Stimulated activated CD8-positive, alpha-beta memory T cell treated with anti-CD3 and anti-CD28 coated beads, Interleukin-15, amount 100 ng/mL, for 4 hours (primary cell): ENCODE measurements around the gene CLECL1.
"Not testable (repeated sequence)": the region's sequence is repeated elsewhere in the genome, so short reads cannot be mapped to it uniquely, and the experiment has no call there.

Experiments
- DNase-seq, 2 donors: peaks; one replicate each; pipeline ENCODE4 v3.0.0-alpha.2; 2020; ENCODE audit warnings: low read depth in 2 of 2

Gene CLECL1

DNA sequence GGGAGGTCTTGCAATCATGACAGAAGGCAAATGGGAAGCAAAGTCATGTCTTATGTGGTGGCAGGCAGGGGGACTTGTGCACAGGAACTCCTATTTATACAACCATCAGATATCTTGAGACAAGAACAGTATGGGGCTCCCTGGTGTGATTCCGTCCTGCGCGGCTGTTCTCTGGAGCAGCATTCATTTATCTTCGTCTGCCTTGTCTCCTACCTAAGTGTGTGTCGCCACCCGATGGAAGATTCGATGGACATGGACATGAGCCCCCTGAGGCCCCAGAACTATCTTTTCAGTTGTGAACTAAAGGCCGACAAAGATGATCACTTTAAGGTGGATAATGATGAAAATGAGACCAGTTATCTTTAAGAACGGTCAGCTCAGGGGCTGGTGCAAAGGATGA, 37.7 kb downstream of the CLECL1 start:
- not testable (repeated sequence) for DNase-seq

DNA sequence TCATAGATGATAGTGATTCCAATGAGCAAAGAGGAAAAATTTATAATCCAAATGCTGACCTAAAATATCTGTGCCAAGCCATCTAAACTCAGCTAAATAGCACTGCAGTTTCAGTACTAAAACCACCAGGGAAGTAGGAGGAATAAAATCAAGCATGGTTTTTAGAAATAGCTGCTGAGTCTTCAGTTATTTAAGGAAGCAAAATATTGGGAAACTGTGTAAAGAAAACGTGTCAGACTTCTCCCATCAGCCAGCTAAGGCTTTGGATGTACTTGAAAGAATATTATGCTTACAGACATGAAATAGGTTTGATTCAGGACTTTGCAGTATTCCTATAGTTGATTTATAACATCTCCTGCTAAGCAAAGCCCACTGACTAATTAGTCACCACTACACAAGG, 38.7 kb downstream of the CLECL1 start:
- no peak for DNase-seq

DNA sequence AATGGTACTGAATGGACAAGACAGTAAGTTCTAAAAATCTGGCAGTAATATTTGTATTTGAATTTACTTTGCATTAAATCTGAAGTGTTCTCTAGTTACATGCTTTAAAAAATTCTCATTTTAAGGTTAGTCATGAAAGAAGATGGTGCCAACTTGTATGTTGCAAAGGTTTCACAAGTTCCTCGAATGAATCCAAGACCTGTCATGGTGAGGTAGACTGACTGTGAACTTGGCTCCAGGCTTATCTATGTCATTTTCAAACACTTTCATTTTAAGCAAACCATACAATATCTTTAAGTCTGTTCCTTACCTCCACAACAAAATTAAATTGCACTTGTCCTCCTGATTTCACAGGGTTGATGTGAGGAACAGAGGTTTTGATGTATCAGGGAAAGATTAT, 40.0 kb downstream of the CLECL1 start:
- DNase-seq = no peak

DNA sequence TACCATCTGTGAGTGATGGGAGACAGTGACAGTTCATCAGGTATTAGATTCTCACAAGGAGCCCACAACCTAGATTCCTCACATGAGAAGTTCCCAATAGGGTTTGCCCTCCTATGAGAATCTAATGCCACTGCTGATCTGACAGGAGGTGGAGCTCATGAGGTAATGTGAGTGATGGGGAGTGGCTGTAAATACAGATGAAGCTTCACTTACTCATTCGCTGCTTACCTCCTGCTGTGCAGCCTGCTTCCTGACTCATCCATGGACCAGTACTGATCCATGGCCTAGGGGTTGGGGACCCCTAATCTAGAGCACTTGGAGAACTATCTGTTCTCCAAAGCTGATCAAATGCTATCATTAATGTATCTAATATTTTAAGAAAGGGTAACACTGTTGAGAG, 45.7 kb downstream of the CLECL1 start:
- DNase-seq = no peak

DNA sequence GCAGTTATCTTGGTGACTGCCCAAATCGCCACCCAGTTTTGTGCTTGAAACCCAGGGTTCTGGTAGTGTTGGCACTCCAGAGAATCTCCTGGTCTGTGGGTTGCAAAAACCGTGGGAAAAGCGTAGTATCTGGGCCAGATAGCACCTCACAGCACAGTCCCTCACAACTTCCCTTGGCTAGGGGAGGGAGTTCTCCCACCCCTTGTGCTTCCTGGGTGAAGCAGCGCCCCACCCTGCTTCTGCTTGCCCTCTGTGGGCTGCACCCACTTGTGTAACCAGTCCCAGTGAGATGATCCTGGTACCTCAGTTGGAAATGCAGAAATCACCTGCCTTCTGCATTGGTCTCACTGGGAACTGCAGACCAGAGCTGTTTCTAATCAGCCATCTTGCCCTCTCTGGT, 47.0 kb downstream of the CLECL1 start:
- DNase-seq = no peak

DNA sequence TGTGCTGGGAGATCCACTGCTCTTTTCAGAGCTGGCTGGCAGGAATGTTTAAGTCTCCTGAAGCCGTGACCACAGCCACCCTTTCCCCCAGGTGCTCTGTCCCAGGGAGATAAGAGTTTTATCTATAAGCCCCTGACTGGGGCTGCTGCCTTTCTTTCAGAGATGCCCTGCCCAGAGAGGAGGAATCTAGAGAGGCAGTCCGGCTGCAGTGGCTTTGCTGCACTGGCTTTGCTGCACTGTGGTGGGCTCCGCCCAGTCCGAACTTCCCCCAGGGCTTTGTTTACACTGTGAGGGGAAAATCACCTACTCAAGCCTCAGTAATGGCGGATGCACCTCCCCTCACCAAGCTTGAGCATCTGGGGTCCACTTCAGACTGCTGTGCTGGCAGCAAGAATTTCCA, 47.5 kb downstream of the CLECL1 start:
- not testable (repeated sequence) for DNase-seq

DNA sequence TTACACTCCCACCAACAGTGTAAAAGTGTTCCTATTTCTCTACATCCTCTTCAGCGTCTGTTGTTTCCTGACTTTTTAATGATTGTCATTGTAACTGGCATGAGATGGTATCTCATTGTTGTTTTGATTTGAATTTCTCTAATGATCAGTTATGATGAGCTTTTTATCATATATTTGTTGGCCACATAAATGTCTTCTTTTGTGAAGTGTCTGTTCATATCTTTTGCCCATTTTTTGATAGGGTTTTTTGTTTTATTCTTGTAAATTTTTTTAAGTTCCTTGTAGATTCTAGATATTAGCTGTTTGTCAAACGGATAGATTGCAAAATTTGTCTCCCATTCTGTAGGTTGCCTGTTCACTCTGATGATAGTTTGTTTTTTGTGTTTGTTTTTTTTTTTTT, 49.9 kb downstream of the CLECL1 start:
- DNase-seq = not testable (repeated sequence)

DNA sequence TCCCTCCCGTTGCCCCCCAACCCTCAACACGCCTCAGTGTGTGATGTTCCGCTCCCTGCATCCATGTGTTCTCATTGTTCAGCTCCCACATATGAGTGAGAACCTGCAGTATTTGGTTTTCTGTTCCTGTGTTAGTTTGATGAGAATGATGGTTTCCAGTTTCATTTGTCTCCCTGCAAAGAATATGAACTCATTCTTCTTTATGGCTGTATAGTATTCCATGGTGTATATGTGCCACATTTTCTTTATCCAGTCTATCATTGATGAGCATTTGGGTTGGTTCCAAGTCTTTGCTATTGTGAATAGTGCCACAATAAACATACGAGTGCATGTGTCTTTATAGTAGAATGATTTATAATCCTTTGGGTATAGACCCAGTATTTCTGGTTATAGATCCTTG, 50.4 kb downstream of the CLECL1 start:
- DNase-seq = not testable (repeated sequence)

DNA sequence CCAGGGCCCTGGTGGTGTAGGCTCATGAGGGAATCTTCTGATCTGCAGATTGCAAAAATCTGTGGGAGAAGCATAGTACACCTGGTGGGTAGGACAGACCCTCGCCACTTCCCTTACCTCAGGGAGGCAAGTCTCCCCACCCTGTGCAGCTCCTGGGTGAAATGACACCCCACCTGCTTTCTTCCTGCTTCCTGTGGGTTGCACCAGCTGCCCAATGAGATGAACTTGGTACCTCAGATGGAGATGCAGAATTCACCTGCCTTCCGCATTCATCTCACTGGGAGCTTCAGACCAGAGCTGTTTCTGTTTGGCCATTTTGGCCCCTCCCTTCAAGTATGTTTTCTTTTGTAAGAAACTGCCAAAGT, 58.7 kb downstream of the CLECL1 start:
- no peak for DNase-seq

DNA sequence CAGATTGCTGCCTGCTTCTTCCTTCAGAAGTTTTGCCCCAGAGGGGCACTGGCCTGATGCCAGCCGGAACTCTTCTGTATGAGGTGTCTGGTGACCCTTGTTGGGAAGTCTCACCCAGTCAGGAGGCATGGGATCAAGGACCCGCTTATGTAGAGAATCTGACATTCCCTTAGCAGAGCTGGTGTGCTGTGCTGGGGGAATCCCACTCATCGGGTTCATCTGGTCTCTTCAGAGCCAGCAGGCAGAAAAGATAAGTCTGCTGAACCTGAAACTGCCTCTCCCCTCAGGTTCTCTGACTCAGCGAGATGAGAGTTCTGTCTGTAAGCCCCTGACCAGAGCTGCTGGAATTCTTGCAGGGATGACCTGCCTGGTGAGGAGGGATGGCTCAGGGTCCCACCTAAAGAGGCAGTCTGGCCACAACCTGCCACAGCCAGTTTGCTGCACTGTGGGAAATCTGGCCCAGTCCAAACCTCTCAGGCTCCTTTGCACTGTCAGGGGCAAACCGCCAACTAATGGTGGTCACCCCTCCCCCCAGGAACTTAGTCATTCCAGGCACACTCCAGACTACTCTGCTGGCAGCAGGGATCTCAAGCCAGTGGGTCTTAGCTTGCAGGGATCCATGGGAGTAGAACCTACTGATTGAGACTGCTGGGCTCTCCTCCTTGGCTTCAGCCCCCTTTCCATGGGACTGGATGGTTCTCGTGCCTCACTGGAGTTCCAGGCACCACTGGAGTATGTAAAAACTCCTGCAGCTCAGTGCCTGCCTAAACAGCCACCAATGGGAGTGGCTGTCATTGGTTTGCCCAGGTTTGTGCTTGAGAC, 59.3 kb downstream of the CLECL1 start:
- DNase-seq = peak in 1 of 2 donors; percentile 29
